ENCODE results near the gene CFAP61.

Gene CFAP61

GRCh38 chr20:20160520-20160919 is 108.2 kb downstream of the CFAP61 start:
- H3K4me3 ChIP-seq (ENCODE audit: low read length), result no peak overlapping the region
- H3K27me3 ChIP-seq (ENCODE audit: control insufficient read depth, insufficient read depth, low read length), result no peaks in the 10 kb centered on the region
- H3K4me1 ChIP-seq (ENCODE audit: control insufficient read depth, insufficient read depth, low read length), result no peaks in the 10 kb centered on the region
- no peak overlapping the region for H3K27ac ChIP-seq (ENCODE audit: low read depth, low read length)
- H3K36me3 ChIP-seq (ENCODE audit: control insufficient read depth, insufficient read depth, low read length), result no peaks in the 10 kb centered on the region
- H3K9ac ChIP-seq (ENCODE audit: low read length), result no peak overlapping the region

GRCh38 chr20:20161611-20162010 is 109.3 kb downstream of the CFAP61 start:
- Histone ChIP-seq H3K9ac (ENCODE audit: low read length) (no peak overlapping the region), H3K4me1 (ENCODE audit: control insufficient read depth, insufficient read depth, low read length) (no peaks in the 10 kb centered on the region), H3K27me3 (ENCODE audit: control insufficient read depth, insufficient read depth, low read length) (no peaks in the 10 kb centered on the region), H3K36me3 (ENCODE audit: control insufficient read depth, insufficient read depth, low read length) (no peaks in the 10 kb centered on the region), H3K4me3 (ENCODE audit: low read length) (no peak overlapping the region), H3K27ac (ENCODE audit: low read depth, low read length) (no peak overlapping the region)

GRCh38 chr20:20167698-20168097 is 115.4 kb downstream of the CFAP61 start:
- Histone ChIP-seq H3K9ac (ENCODE audit: low read length) (no peak overlapping the region), H3K27ac (ENCODE audit: low read depth, low read length) (no peak overlapping the region), H3K27me3 (ENCODE audit: control insufficient read depth, insufficient read depth, low read length) (no peaks in the 10 kb centered on the region), H3K4me1 (ENCODE audit: control insufficient read depth, insufficient read depth, low read length) (no peaks in the 10 kb centered on the region), H3K36me3 (ENCODE audit: control insufficient read depth, insufficient read depth, low read length) (no peaks in the 10 kb centered on the region), H3K4me3 (ENCODE audit: low read length) (no peak overlapping the region)

- Histone ChIP-seq H3K4me1 (ENCODE audit: control insufficient read depth, insufficient read depth, low read length) (no peaks in the 10 kb centered on the region), H3K9ac (ENCODE audit: low read length) (no peak overlapping the region), H3K27me3 (ENCODE audit: control insufficient read depth, insufficient read depth, low read length) (no peaks in the 10 kb centered on the region), H3K4me3 (ENCODE audit: low read length) (no peak overlapping the region), H3K27ac (ENCODE audit: low read depth, low read length) (no peak overlapping the region), H3K36me3 (ENCODE audit: control insufficient read depth, insufficient read depth, low read length) (no peaks in the 10 kb centered on the region)
These were observed 120.9 kb downstream of the CFAP61 start for GRCh38 chr20:20173254-20173653.

- H3K4me3 ChIP-seq (ENCODE audit: low read length), result no peak overlapping the region
- H3K9ac ChIP-seq (ENCODE audit: low read length), result no peak overlapping the region
- no peaks in the 10 kb centered on the region for H3K36me3 ChIP-seq (ENCODE audit: control insufficient read depth, insufficient read depth, low read length)
- H3K27me3 ChIP-seq (ENCODE audit: control insufficient read depth, insufficient read depth, low read length), result no peaks in the 10 kb centered on the region
- no peak overlapping the region for H3K27ac ChIP-seq (ENCODE audit: low read depth, low read length)
- no peaks in the 10 kb centered on the region for H3K4me1 ChIP-seq (ENCODE audit: control insufficient read depth, insufficient read depth, low read length)
These were observed 121.9 kb downstream of the CFAP61 start for GRCh38 chr20:20174089-20174835.

- no peaks in the 10 kb centered on the region for H3K4me1 ChIP-seq (ENCODE audit: control insufficient read depth, insufficient read depth, low read length)
These were observed 129.0 kb downstream of the CFAP61 start for GRCh38 chr20:20181322-20181721.

GRCh38 chr20:20184149-20184548 is 131.8 kb downstream of the CFAP61 start:
- no peaks in the 10 kb centered on the region for H3K4me1 ChIP-seq (ENCODE audit: control insufficient read depth, insufficient read depth, low read length)
- H3K27me3 ChIP-seq (ENCODE audit: control insufficient read depth, insufficient read depth, low read length), result no peaks in the 10 kb centered on the region
- no peak overlapping the region for H3K27ac ChIP-seq (ENCODE audit: low read depth, low read length)
- no peak overlapping the region for H3K9ac ChIP-seq (ENCODE audit: low read length)
- H3K4me3 ChIP-seq (ENCODE audit: low read length), result no peak overlapping the region
- no peaks in the 10 kb centered on the region for H3K36me3 ChIP-seq (ENCODE audit: control insufficient read depth, insufficient read depth, low read length)

More at GRCh38 chr20:20181322-20181721, 129.0 kb downstream of the CFAP61 start:
- Histone ChIP-seq H3K9ac (ENCODE audit: low read length) (no peak overlapping the region), H3K27ac (ENCODE audit: low read depth, low read length) (no peak overlapping the region), H3K36me3 (ENCODE audit: control insufficient read depth, insufficient read depth, low read length) (no peaks in the 10 kb centered on the region), H3K4me3 (ENCODE audit: low read length) (no peak overlapping the region), H3K27me3 (ENCODE audit: control insufficient read depth, insufficient read depth, low read length) (no peaks in the 10 kb centered on the region)

- Histone ChIP-seq H3K27me3 (ENCODE audit: control insufficient read depth, insufficient read depth, low read length) (no peaks in the 10 kb centered on the region), H3K9ac (ENCODE audit: low read length) (no peak overlapping the region), H3K27ac (ENCODE audit: low read depth, low read length) (no peak overlapping the region), H3K4me3 (ENCODE audit: low read length) (no peak overlapping the region), H3K36me3 (ENCODE audit: control insufficient read depth, insufficient read depth, low read length) (no peaks in the 10 kb centered on the region), H3K4me1 (ENCODE audit: control insufficient read depth, insufficient read depth, low read length) (no peaks in the 10 kb centered on the region)
These were observed 132.4 kb downstream of the CFAP61 start for GRCh38 chr20:20184706-20185105.

- Histone ChIP-seq H3K27me3 (ENCODE audit: control insufficient read depth, insufficient read depth, low read length) (no peaks in the 10 kb centered on the region), H3K9ac (ENCODE audit: low read length) (no peak overlapping the region), H3K27ac (ENCODE audit: low read depth, low read length) (no peak overlapping the region), H3K4me3 (ENCODE audit: low read length) (no peak overlapping the region), H3K36me3 (ENCODE audit: control insufficient read depth, insufficient read depth, low read length) (no peaks in the 10 kb centered on the region), H3K4me1 (ENCODE audit: control insufficient read depth, insufficient read depth, low read length) (no peaks in the 10 kb centered on the region)
These were observed 136.3 kb downstream of the CFAP61 start for GRCh38 chr20:20188647-20189046.

GRCh38 chr20:20192366-20192765 is 140.0 kb downstream of the CFAP61 start:
- H3K9ac ChIP-seq (ENCODE audit: low read length), result no peak overlapping the region
- H3K36me3 ChIP-seq (ENCODE audit: control insufficient read depth, insufficient read depth, low read length), result no peaks in the 10 kb centered on the region
- H3K4me1 ChIP-seq (ENCODE audit: control insufficient read depth, insufficient read depth, low read length), result no peaks in the 10 kb centered on the region
- H3K27ac ChIP-seq (ENCODE audit: low read depth, low read length), result no peak overlapping the region
- H3K4me3 ChIP-seq (ENCODE audit: low read length), result no peak overlapping the region
- H3K27me3 ChIP-seq (ENCODE audit: control insufficient read depth, insufficient read depth, low read length), result no peaks in the 10 kb centered on the region

GRCh38 chr20:20195021-20195705 is 142.8 kb downstream of the CFAP61 start:
- Histone ChIP-seq H3K27me3 (ENCODE audit: control insufficient read depth, insufficient read depth, low read length) (no peaks in the 10 kb centered on the region), H3K27ac (ENCODE audit: low read depth, low read length) (no peak overlapping the region), H3K36me3 (ENCODE audit: control insufficient read depth, insufficient read depth, low read length) (no peaks in the 10 kb centered on the region), H3K4me1 (ENCODE audit: control insufficient read depth, insufficient read depth, low read length) (no peaks in the 10 kb centered on the region), H3K9ac (ENCODE audit: low read length) (no peak overlapping the region), H3K4me3 (ENCODE audit: low read length) (no peak overlapping the region)

GRCh38 chr20:20196610-20197009 is 144.3 kb downstream of the CFAP61 start:
- Histone ChIP-seq H3K36me3 (ENCODE audit: control insufficient read depth, insufficient read depth, low read length) (no peaks in the 10 kb centered on the region), H3K9ac (ENCODE audit: low read length) (no peak overlapping the region), H3K27me3 (ENCODE audit: control insufficient read depth, insufficient read depth, low read length) (no peaks in the 10 kb centered on the region), H3K4me1 (ENCODE audit: control insufficient read depth, insufficient read depth, low read length) (no peaks in the 10 kb centered on the region), H3K4me3 (ENCODE audit: low read length) (no peak overlapping the region), H3K27ac (ENCODE audit: low read depth, low read length) (no peak overlapping the region)

GRCh38 chr20:20198011-20198410 is 145.7 kb downstream of the CFAP61 start:
- no peak overlapping the region for H3K9ac ChIP-seq (ENCODE audit: low read length)
- H3K4me1 ChIP-seq (ENCODE audit: control insufficient read depth, insufficient read depth, low read length), result no peaks in the 10 kb centered on the region
- H3K4me3 ChIP-seq (ENCODE audit: low read length), result no peak overlapping the region
- no peaks in the 10 kb centered on the region for H3K27me3 ChIP-seq (ENCODE audit: control insufficient read depth, insufficient read depth, low read length)
- H3K27ac ChIP-seq (ENCODE audit: low read depth, low read length), result no peak overlapping the region
- no peaks in the 10 kb centered on the region for H3K36me3 ChIP-seq (ENCODE audit: control insufficient read depth, insufficient read depth, low read length)
